Measurements from ENCODE around the gene SRSF1. TPM values are rescaled to one million over a fixed set of nuclear protein-coding genes. Genes with fewer than 3 reads are reported as not detected.
A peak's percentile ranks its signal among the peaks of the same experiment; 100 is the strongest.
"Not testable (repeated sequence)": the region's sequence is repeated elsewhere in the genome, so short reads cannot be mapped to it uniquely, and the experiment has no call there.

The SRSF1 gene
- total and polyA plus RNA-seq, 5 donors from 2014 or later = 46.1 to 114 (median 50.8) TPM

GRCh38 chr17:57966875-57967274, 40.2 kb downstream of the SRSF1 start:
- Histone ChIP-seq H3K27me3 (ENCODE audit: control insufficient read depth, insufficient read depth, low read length) (peaks cover 3% of the 10 kb centered on the region), H3K9me3 (ENCODE audit: control insufficient read depth in 2 of 2, low read length in 2 of 2) (no peaks in the 10 kb centered on the region), H3K27ac (ENCODE audit: insufficient read depth, low read length, poor library complexity, severe bottlenecking) (no peak overlapping the region), H3K36me3 (ENCODE audit: control insufficient read depth, insufficient read depth, low read length) (peaks cover 4% of the 10 kb centered on the region), H3K4me1 (ENCODE audit: control insufficient read depth, insufficient read depth, low read length, poor library complexity, severe bottlenecking) (no peaks in the 10 kb centered on the region), H3K4me3 (ENCODE audit: low read depth, low read length) (no peak overlapping the region)
- no peak for ATAC-seq (ENCODE audit: low read depth in 2 of 2)
- Mint-ChIP-seq H3K9me3 (no peaks in the 10 kb centered on the region), H3K36me3 (no peaks in the 10 kb centered on the region), H3K27me3 (peaks cover 19% of the 10 kb centered on the region), H3K4me3 (no peak overlapping the region), H3K27ac (peak overlapping the region in 1 of 3 donors; percentile 33), H3K4me1 (no peaks in the 10 kb centered on the region)
- DNase-seq = no peak

GRCh38 chr17:57966246-57966645, 40.8 kb downstream of the SRSF1 start:
- Mint-ChIP-seq H3K4me3 (peak overlapping the region in 1 of 4 donors; percentile 47), H3K9me3 (no peaks in the 10 kb centered on the region)

GRCh38 chr17:57965521-57966160, 41.4 kb downstream of the SRSF1 start:
- Mint-ChIP-seq H3K27ac (no peak overlapping the region), H3K4me1 (no peaks in the 10 kb centered on the region)
- H3K4me3 ChIP-seq (ENCODE audit: low read depth, low read length) = no peak overlapping the region

More at GRCh38 chr17:57966246-57966645, 40.8 kb downstream of the SRSF1 start:
- Mint-ChIP-seq H3K27me3 (peaks cover 19% of the 10 kb centered on the region), H3K27ac (no peak overlapping the region), H3K36me3 (no peaks in the 10 kb centered on the region), H3K4me1 (no peaks in the 10 kb centered on the region)
- Histone ChIP-seq H3K27ac (ENCODE audit: insufficient read depth, low read length, poor library complexity, severe bottlenecking) (no peak overlapping the region), H3K4me1 (ENCODE audit: control insufficient read depth, insufficient read depth, low read length, poor library complexity, severe bottlenecking) (no peaks in the 10 kb centered on the region), H3K27me3 (ENCODE audit: control insufficient read depth, insufficient read depth, low read length) (peaks cover 3% of the 10 kb centered on the region), H3K4me3 (ENCODE audit: low read depth, low read length) (no peak overlapping the region), H3K9me3 (ENCODE audit: control insufficient read depth in 2 of 2, low read length in 2 of 2) (no peaks in the 10 kb centered on the region), H3K36me3 (ENCODE audit: control insufficient read depth, insufficient read depth, low read length) (no peaks in the 10 kb centered on the region)
- DNase-seq (no peak), ATAC-seq (ENCODE audit: low read depth in 2 of 2) (no peak)

GRCh38 chr17:57963149-57963511, 43.9 kb downstream of the SRSF1 start:
- no peak for ATAC-seq (ENCODE audit: low read depth in 2 of 2)
- H3K9me3 Mint-ChIP-seq = no peaks in the 10 kb centered on the region
- H3K4me1 Mint-ChIP-seq = no peaks in the 10 kb centered on the region
- Histone ChIP-seq H3K36me3 (ENCODE audit: control insufficient read depth, insufficient read depth, low read length) (no peaks in the 10 kb centered on the region), H3K4me1 (ENCODE audit: control insufficient read depth, insufficient read depth, low read length, poor library complexity, severe bottlenecking) (no peaks in the 10 kb centered on the region), H3K9me3 (ENCODE audit: control insufficient read depth in 2 of 2, low read length in 2 of 2) (no peaks in the 10 kb centered on the region), H3K27me3 (ENCODE audit: control insufficient read depth, insufficient read depth, low read length) (peaks cover 6% of the 10 kb centered on the region), H3K4me3 (ENCODE audit: low read depth, low read length) (no peak overlapping the region), H3K27ac (ENCODE audit: insufficient read depth, low read length, poor library complexity, severe bottlenecking) (no peak overlapping the region)
- no peak for DNase-seq
- no peaks in the 10 kb centered on the region for H3K36me3 Mint-ChIP-seq
- H3K27ac Mint-ChIP-seq = no peak overlapping the region
- H3K4me3 Mint-ChIP-seq = no peak overlapping the region
- H3K27me3 Mint-ChIP-seq = peaks cover 45% of the 10 kb centered on the region

More at GRCh38 chr17:57965521-57966160, 41.4 kb downstream of the SRSF1 start:
- no peaks in the 10 kb centered on the region for H3K36me3 Mint-ChIP-seq
- Histone ChIP-seq H3K36me3 (ENCODE audit: control insufficient read depth, insufficient read depth, low read length) (no peaks in the 10 kb centered on the region), H3K27ac (ENCODE audit: insufficient read depth, low read length, poor library complexity, severe bottlenecking) (no peak overlapping the region), H3K27me3 (ENCODE audit: control insufficient read depth, insufficient read depth, low read length) (peaks cover 3% of the 10 kb centered on the region), H3K9me3 (ENCODE audit: control insufficient read depth in 2 of 2, low read length in 2 of 2) (no peaks in the 10 kb centered on the region), H3K4me1 (ENCODE audit: control insufficient read depth, insufficient read depth, low read length, poor library complexity, severe bottlenecking) (no peaks in the 10 kb centered on the region)
- no peak for ATAC-seq (ENCODE audit: low read depth in 2 of 2)
- DNase-seq = no peak
- peak overlapping the region in 1 of 4 donors; percentile 47 for H3K4me3 Mint-ChIP-seq
- H3K27me3 Mint-ChIP-seq = peaks cover 24% of the 10 kb centered on the region
- no peaks in the 10 kb centered on the region for H3K9me3 Mint-ChIP-seq

- no peaks in the 10 kb centered on the region for H3K36me3 Mint-ChIP-seq
- no peak overlapping the region for H3K27ac Mint-ChIP-seq
These were observed 44.5 kb downstream of the SRSF1 start for GRCh38 chr17:57962279-57963148.

GRCh38 chr17:57959929-57960328, 47.1 kb downstream of the SRSF1 start:
- peaks cover 14% of the 10 kb centered on the region for H3K27me3 ChIP-seq (ENCODE audit: control insufficient read depth, insufficient read depth, low read length)
- no peak overlapping the region for H3K4me3 Mint-ChIP-seq
- no peak for DNase-seq
- H3K36me3 ChIP-seq (ENCODE audit: control insufficient read depth, insufficient read depth, low read length) = no peaks in the 10 kb centered on the region
- no peaks in the 10 kb centered on the region for H3K9me3 ChIP-seq (ENCODE audit: control insufficient read depth in 2 of 2, low read length in 2 of 2)
- H3K27ac ChIP-seq (ENCODE audit: insufficient read depth, low read length, poor library complexity, severe bottlenecking) = no peak overlapping the region
- no peak for ATAC-seq (ENCODE audit: low read depth in 2 of 2)
- H3K27ac Mint-ChIP-seq = no peak overlapping the region
- peaks cover 70% of the 10 kb centered on the region for H3K27me3 Mint-ChIP-seq
- H3K36me3 Mint-ChIP-seq = no peaks in the 10 kb centered on the region
- peaks cover 14% of the 10 kb centered on the region for H3K4me1 ChIP-seq (ENCODE audit: control insufficient read depth, insufficient read depth, low read length, poor library complexity, severe bottlenecking)
- H3K4me1 Mint-ChIP-seq = peaks cover 0 to 17% (median 11%) of the 10 kb centered on the region in 4 donors
- peaks cover 0 to 4% (median 0%) of the 10 kb centered on the region in 7 donors for H3K9me3 Mint-ChIP-seq
- no peak overlapping the region for H3K4me3 ChIP-seq (ENCODE audit: low read depth, low read length)

More at GRCh38 chr17:57962279-57963148, 44.5 kb downstream of the SRSF1 start:
- H3K9me3 Mint-ChIP-seq = peaks cover 0 to 4% (median 0%) of the 10 kb centered on the region in 7 donors
- DNase-seq (no peak), ATAC-seq (ENCODE audit: low read depth in 2 of 2) (no peak)
- peaks cover 6% of the 10 kb centered on the region for H3K27me3 ChIP-seq (ENCODE audit: control insufficient read depth, insufficient read depth, low read length)
- no peaks in the 10 kb centered on the region for H3K4me1 ChIP-seq (ENCODE audit: control insufficient read depth, insufficient read depth, low read length, poor library complexity, severe bottlenecking)
- no peak overlapping the region for H3K4me3 Mint-ChIP-seq
- H3K4me1 Mint-ChIP-seq = peaks cover 0 to 2% (median 1%) of the 10 kb centered on the region in 4 donors
- H3K36me3 ChIP-seq (ENCODE audit: control insufficient read depth, insufficient read depth, low read length) = no peaks in the 10 kb centered on the region
- H3K9me3 ChIP-seq (ENCODE audit: control insufficient read depth in 2 of 2, low read length in 2 of 2) = no peaks in the 10 kb centered on the region
- H3K27me3 Mint-ChIP-seq = peaks cover 51% of the 10 kb centered on the region
- no peak overlapping the region for H3K27ac ChIP-seq (ENCODE audit: insufficient read depth, low read length, poor library complexity, severe bottlenecking)
- no peak overlapping the region for H3K4me3 ChIP-seq (ENCODE audit: low read depth, low read length)

GRCh38 chr17:57958391-57958790, 48.7 kb downstream of the SRSF1 start:
- not testable (repeated sequence) for H3K36me3 Mint-ChIP-seq; H3K36me3 ChIP-seq (ENCODE audit: control insufficient read depth, insufficient read depth, low read length); H3K27ac Mint-ChIP-seq; H3K9me3 Mint-ChIP-seq; H3K4me3 ChIP-seq (ENCODE audit: low read depth, low read length); DNase-seq; ATAC-seq (ENCODE audit: low read depth in 2 of 2); H3K9me3 ChIP-seq (ENCODE audit: control insufficient read depth in 2 of 2, low read length in 2 of 2); H3K27ac ChIP-seq (ENCODE audit: insufficient read depth, low read length, poor library complexity, severe bottlenecking)
- Histone ChIP-seq H3K27me3 (ENCODE audit: control insufficient read depth, insufficient read depth, low read length) (peaks cover 17% of the 10 kb centered on the region), H3K4me1 (ENCODE audit: control insufficient read depth, insufficient read depth, low read length, poor library complexity, severe bottlenecking) (peaks cover 20% of the 10 kb centered on the region)
- Mint-ChIP-seq H3K4me1 (peaks cover 0 to 23% (median 13%) of the 10 kb centered on the region in 4 donors), H3K27me3 (peaks cover 69% of the 10 kb centered on the region), H3K4me3 (peak overlapping the region in 1 of 4 donors; percentile 1)

Measured in CD4-positive, CD25-positive, alpha-beta regulatory T cell (primary cell).